Frontal cortex (tissue), 4 donors: Measurements from ENCODE around the gene PDE6G. TPM values are rescaled to one million over a fixed set of nuclear protein-coding genes. Genes with fewer than 3 reads are reported as not detected.
A peak's percentile ranks its signal among the peaks of the same experiment; 100 is the strongest.

Experiments
- DNase-seq, 2 donors: peaks; one replicate each; pipeline ENCODE4 v3.0.0; 2012; ENCODE audit warnings: low spot score in 2 of 2
- FAIRE-seq: peaks from 2 replicates; lab custom pipeline; 2012; peaks lifted over from hg19 to GRCh38; lab: Jason Lieb, UNC
- total RNA-seq: library from RNA; depleted of rRNA; stranded (reverse); fragments of >200 nt; gene quantifications from one replicate; pipeline ENCODE4 v1.2.3, GENCODE V29; 2014
- donor health status: control.
- donor health status: control.
- donor health status: control.

The PDE6G gene
- total RNA-seq, 1 donor from 2014 or later, result not detected

DNA sequence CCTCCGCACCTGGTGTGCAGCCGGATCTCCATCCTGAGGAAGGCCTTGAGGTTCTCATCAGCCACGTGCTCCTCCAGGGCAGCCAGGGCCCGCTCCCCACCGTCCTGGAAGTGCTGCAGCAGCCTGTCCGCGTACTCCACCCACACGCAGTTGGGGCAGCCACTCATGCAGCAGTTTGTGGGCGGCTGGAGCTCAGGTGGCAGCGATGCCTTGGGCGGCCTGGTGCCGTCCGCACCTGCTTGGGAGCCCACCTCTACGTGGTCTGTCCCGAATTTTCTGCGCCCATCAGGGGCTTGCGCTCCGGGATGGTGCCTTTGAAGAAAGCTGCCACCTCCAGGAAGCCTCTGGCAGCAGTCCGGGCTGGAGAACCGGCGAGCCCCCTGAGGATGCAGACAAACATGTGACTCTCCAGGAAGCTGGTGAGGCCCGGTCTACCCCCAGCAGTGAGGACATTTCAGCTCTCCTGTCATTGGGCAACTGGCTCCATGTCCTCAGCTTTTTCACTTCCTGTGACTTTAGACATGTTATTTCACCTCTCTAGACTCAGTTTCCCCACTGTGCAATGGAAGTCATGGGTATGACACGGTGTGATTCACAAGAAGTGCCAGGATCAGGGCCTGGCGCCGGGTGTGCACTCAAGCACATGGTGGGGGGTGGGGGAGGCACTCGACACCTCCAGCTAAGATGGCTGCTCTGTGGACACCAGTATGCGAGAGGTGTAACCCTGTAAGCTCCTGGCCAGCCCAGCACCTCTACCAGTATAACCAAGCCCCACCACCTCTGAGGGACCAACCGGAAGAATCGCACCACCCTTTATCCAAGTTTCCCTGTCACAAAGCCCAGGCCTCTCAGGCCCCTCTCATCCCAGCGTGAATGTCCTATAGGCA lies 9.1 kb upstream of the PDE6G start:
- peak in 1 of 2 donors; percentile 29 for DNase-seq
- FAIRE-seq, result no peak

DNA sequence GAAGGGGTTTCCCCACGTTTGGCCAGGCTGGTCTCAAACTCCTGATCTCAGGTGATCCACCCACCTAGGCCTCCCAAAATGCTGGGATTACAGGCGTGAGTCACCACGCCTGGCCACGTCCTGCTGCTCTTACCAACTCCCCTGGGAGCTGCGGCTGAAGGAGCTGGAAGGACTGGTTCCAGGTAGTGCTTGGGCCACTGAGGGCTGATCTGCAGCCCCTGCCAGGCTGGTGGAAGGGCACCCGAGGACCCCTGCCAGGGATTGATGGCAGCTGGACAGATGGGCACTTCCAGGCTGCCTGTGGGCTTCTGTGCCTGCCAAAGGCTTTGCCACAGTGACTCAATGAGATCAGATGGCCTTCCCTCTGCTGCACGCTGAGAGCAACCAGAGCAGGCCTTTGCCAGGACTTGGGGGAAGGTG lies 7.7 kb upstream of the PDE6G start:
- FAIRE-seq (no peak), DNase-seq (no peak)

DNA sequence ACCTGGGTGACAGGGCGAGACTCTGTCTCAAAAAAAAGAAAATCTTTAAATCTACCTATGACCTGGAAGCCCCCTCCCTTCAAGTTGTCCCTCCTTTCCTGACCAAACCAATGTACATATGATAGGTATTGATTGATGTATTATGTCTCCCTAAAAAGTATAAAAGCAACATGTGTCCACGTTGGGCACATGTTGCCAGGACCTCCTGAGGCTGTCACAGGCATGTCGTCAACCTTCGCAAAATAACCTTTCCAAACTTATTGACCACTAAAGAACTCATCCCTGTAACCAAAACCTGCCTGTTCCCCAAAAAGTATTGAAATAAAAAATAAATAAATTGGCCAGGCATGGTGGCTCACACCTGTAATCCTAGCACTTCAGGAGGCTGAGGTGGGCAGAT lies 5.7 kb upstream of the PDE6G start:
- no peak for FAIRE-seq
- no peak for DNase-seq

DNA sequence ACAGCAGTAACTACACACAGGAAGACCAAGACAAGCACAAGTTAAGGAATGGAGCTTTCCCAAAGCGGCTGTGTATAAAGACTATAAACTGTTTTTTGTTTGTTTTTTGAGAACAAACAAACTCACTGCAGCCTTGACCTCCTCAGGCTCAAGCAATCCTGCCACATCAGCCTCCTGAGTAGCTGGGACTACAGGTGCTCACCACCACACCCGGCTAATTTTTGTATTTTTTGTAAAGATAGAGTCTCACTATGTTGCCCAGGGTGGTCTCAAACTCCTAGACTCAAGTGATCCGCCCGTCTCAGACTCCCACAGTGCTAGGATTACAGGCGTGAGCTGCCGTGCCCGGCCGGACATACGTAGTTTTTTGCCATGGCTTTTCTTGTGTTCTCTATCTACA lies 4.1 kb upstream of the PDE6G start:
- no peak for DNase-seq
- no peak for FAIRE-seq

DNA sequence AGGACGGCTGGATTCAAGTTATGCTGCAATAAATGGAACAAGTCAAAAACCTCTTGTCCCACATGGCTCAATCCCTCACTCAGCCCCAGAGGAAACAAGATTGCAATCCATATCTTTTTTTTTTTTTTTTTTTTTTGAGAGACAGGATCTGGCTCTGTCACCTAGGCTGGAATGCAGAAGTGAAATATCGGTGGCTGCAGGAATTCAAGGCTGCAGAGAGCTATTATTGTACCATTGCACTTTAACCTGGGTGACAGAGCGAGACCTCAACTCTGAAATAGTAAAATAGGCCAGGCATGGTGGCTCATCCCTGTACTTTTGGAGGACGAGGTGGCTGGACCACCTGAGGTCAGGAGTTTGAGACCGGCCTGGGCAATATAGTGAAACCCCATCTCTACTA lies 2.7 kb upstream of the PDE6G start:
- no peak for DNase-seq
- no peak for FAIRE-seq

DNA sequence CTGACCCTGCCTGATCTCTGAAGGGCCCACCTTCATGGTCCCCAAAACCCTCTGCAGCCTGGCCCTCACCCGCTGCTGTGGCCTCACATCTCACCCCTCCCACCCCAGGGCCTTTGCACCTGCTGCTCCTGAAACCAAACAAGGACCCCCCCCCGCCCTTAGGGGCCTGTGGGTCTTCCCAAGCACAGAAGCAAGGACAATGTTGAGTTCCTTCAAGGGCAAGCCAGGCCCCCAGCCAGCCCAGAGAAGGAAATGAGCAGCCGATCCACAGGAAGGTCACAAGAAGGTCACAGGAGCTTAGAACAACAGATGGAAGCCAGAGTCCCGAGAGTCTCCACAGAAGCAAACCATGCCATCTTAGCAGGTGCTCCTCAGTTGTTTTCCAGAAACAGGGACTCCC lies 493 bp upstream of the PDE6G start:
- DNase-seq (no peak), FAIRE-seq (no peak)

DNA sequence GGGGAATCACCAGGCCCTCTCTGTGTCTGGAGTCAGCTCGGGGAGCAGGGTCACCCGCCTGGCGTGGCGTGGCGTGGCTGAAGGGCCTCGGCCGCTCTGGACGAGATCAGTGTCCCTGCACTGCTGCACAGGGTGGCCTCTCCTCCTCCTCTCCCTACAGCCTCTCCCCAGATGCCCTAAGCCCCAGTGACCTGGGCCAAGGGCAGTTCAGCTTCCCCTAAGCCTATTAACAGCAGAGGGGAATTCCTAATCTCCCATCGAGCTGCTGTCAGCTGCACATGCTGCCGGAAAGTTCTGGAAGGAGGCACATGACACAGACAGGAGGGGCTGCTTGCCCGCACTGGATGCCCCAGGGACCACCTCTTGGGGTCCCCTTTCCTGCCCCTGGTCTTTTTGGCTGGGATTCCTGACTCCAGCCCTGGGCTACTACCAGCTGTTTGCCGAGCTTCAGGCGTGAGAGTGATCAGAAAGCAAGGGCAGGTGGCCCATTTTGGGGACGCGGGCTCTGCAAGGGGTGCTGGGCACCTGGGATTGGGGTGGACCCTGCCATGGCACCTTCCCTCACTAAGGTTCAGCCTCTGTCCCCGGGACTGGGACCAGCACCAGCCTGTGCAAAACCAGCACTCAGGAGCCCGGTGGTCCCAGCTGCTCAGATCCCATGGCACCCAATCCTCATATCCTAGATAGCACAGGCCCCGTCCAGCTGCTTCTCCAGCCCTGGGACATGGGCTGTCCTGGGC lies 794 bp downstream of the PDE6G start:
- DNase-seq (no peak), FAIRE-seq (no peak)

DNA sequence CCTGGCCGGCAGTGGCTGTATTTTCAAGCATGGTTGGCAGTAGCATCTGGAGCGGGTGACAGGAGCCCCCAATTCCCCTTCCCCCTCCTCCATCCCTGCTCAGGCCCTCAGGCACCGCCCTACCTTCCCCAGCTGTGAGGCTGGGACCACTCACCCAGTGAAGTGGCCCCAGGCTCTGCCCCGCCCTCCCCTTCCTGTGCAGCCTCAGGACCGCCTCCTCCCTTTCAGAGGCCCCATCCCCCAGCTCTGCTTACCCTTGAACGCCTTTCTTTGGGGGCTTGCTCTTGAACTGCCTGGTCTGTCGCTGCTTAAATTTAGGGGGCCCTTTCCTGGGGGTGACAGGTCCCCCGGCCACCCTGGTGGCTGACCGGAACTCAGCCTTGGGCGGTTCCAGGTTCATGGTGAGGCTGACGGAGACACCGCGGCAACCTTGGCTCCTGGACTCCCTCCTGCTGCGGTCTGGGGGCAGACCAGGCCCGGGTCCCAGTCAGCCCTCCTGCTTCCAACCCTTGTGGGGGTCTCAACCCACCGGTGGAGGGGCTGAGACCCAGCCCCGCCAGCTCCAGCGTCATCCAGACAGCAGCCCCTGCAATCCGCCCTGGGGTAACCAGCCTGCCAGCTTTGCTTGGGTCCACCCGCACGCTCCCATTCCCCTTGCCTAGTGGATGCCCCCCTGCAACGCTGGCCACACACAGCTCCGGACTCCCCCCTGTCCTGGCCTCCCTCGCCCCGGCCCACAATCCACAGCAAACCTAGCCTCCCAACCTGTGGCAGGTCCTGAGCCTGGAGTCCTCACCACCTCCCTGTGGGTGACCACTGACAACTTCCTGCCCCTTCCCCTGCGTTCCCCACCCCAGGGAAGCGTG lies 3.2 kb downstream of the PDE6G start:
- FAIRE-seq, result no peak
- DNase-seq, result no peak

DNA sequence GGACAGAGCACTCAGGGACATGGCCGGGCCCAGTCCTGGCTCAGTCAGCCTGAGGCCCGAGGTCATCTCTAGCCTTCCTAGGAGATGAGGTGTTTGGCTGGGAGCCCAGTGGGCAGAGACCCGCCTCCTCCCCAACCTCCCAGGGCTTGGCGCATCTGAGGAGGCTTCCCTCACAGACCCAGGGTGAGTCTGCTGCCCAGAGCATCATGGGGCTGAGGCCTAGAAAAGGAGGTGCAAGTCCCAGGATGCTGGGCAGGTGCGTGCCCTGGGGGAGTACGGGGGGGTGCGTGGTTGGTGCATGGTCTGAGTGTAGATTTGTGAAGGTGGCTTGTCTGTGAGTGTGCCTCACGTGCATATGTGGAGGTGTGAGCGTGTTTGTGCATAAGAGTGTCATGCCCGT lies 4.7 kb downstream of the PDE6G start:
- DNase-seq (no peak), FAIRE-seq (no peak)

DNA sequence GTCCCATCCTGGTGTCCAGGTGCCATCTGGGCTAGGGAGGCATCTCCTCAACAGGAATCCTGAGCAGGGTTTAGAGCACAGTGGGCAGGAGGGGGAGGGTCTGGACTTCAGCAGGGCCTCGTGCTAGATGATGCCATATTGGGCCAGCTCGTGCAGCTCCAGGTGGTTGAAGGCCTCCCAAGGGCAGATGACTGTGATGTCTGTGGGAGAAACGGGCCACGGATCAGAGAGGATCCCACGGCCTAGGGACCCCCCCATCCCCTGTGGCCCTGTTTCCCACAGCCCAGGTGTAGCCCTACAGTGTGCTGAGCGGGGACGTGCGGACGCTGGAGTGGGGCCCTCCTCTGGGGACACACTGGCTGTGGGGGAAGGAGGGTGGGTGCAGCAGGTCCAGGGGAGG lies 5.4 kb downstream of the PDE6G start:
- FAIRE-seq (no peak), DNase-seq (no peak)

DNA sequence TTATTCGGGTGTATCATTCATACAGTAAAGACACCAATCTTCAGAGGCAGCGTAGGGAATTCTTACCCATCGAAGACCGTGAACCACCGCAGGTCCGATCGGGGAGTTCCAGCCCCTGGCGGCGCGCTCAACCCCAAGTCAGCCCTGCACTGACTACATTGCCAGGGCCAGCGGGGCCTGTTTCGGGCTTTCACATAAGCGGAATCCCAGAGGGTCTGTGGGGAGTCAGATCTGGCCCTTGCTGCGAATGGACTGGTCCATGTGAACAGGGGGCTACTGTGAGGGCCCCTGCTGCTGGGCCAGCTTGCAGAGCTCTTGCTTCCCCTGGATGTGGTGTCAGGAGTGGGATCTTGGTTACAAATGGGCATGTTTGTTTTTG lies 7.6 kb downstream of the PDE6G start:
- FAIRE-seq (no peak), DNase-seq (no peak)

DNA sequence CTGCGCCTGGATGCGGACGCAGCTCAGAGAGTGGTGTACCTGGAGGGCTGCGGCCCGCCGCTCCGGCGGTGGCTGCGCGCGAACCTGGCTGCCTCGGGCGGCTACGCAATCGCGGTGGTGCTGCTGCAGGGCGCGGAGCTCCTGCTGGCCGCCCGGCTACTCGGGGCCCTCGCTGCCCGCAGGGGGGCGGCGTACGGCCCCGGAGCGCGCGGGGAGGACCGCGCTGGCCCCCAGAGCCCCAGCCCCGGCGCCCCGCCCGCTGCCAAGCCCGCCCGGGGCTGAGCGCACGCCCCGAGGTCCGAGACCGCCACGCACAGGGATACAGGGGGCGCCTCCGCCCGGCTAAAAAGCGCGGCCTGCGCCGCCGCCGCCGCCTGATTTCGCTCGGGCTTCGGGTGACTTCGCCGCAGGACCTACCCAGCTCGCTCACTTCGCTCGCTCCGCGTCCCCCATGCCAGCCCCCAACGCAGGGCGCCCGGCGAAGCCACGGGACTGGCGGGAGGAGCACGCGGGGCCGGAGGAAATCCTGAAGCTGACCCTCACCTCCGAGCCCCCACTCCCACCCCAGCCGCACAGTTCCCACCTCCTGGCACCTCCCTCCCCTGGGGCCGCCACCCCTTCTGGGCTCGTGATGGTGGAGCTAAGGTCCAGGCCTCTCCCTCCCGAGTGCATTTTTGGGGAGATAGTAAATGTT lies 8.2 kb downstream of the PDE6G start:
- no peak for DNase-seq
- no peak for FAIRE-seq

DNA sequence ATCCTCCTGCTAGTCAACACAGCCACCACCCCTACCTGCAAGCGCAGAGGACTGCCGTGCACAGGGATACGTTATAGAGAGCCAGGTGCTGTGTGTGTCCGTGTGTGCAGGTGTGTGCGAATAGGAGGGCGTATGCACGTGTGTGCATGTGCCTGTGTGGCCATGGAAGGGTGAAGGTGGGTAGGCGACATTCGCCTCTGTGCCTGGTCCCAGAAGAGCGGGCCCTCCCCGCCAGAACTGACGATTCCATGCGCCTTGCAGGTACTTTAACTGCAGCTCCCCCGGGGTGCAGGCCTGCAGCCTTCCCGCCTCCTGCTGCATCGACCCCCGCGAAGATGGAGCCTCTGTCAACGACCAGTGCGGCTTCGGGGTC lies 8.7 kb downstream of the PDE6G start:
- FAIRE-seq (no peak), DNase-seq (no peak)

DNA sequence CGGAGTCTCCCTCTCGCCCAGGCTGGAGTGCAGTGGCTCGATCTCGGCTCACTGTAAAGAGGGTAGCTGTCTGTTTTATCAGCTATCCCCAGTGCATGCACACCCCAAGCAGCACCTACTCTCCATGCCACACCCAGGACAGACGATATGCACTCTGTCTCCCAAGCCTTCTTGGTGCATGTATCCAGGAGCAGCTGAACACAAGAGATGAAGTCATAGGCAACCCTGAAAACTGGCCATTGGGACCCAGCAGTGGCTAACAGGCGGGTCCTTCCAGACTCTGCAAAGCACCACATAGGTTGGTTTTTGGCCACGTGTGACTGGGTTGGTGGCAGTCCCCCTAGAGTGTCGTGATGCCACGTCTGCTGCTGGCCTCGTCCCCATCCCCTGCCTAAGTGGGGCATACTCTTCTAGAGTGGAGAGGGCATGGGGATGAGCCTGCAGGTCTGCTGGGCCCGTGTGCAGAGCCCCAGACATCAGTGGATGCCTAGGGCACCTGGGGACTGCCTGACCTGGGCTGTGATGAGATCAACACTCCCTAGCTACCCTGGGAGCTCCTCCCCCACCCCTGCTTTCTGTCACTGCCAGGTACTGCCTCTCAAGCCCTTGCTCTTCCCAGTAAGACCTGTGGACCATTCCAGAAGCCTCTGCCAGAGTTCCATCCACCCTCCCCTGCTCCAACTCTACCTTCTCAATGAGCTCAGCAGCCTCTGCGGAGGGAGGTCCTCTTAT lies 9.3 kb downstream of the PDE6G start:
- FAIRE-seq (no peak), DNase-seq (peak in 1 of 2 donors; percentile 39)

DNA sequence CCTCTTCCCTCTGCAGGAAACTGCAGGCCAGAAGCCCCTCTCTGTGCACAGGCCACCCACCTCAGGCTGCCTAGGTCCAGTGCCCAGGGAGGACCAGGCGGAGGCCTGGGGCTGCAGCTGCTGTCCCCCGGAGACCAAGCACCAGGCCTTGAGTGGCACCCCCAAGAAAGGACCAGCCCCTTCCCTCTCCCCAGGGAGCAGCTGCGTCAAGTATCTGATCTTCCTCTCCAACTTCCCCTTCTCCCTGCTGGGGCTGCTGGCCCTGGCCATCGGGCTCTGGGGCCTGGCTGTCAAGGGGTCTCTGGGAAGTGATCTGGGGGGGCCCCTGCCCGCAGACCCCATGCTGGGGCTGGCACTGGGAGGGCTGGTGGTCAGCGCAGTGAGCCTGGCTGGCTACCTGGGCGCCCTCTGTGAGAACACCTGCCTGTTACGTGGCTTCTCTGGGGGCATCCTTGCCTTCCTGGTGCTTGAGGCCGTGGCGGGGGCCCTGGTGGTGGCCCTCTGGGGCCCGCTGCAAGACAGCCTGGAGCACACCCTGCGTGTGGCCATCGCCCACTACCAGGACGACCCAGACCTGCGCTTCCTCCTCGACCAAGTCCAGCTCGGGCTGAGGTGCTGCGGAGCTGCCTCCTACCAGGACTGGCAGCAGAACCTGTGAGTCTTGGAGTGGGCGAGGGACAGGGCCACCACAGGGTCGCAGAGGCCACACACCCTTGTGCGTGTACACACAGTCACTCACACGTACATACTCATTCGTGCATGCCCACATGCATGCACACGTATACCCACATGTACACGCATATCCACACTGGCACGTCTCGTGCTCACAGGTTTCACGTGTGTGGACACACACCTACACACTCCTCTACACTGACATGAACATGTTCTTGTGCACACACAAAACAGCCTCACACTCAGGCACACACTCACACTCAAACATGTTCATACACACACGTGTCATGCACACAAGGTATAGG lies 11.1 kb downstream of the PDE6G start:
- FAIRE-seq, result no peak

DNA sequence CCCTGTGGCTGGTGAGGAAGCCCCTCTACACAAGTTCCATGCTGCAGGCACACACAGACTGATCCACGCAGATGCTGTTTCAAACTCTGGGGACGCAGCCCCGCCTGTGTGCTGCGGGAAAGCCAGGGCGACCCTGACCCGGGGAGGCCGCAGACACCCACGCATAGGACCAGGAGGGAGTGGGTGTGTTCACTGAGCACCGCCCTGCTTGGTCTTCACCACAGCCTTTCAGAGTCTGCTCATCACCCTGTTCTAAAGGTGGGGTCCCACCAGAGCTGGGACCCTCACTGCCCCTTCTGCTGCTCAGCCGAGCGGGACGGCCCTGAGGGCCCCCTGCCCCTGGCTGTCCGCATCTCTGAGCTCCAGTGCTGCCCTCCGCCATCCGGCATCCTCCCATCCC lies 11.8 kb downstream of the PDE6G start:
- DNase-seq (no peak), FAIRE-seq (no peak)

More for the DNA sequence above, 11.1 kb downstream of the PDE6G start:
- DNase-seq, result peak in 1 of 2 donors; percentile 8

DNA sequence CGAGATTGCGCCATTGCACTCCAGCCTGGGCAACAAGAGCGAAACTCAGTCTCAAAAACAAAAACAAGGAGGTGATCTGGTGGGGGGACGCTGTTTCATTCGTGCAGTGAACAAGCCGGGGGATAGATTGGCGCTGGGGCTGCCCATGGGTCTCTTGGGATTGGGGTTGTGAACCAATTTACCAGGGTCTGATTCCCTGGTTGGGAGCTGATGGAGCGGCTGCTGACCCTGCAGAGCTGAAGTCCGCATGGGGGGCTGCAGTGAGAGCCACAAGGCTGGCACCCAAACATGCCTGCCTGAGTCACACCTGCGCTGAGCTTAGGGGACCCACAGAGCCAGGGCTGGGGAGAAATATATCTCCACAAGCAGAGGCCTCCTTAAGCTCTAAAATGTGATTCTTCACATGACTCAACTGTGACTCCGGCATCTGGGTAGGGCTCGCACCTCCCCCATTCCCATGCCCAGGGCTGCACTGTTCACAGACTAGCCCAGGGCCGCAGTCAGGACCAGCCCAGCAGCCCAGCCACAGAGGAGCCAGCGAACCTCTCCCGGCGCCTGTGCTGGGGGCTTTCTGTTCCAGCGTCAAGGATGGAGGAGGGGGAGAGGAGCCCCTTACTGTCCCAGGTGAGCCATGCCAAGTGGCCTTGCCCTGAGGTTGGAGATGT lies 14.4 kb downstream of the PDE6G start:
- no peak for FAIRE-seq
- peak in 1 of 2 donors; percentile 11 for DNase-seq
